SK-MEL-5 (cell line): ENCODE results near the gene VEZT. TPM values are rescaled to one million over a fixed set of nuclear protein-coding genes. Genes with fewer than 3 reads are reported as not detected.
"Not testable (repeated sequence)": the region's sequence is repeated elsewhere in the genome, so short reads cannot be mapped to it uniquely, and the experiment has no call there.

Source experiments
- DNase-seq: peaks from one replicate; pipeline ENCODE4 v3.0.0-alpha.2; 2016; ENCODE audit warnings: low read depth, low spot score
- in situ Hi-C: cut with HindIII; loops from 2 replicates; pipeline ENCODE4 v1.10.0; 2016; ENCODE audit warnings: low sequenced_read_pairs, high pct_unique_total_duplicates, low pct_unique_long_range_greater_than_20kb
- small RNA-seq, 2 experiments: library from RNA; depleted of rRNA; stranded (forward); fragments of <200 nt; gene quantifications; one replicate each; pipeline ENCODE3, GENCODE V24; 2014
- total RNA-seq: library from RNA; depleted of rRNA; stranded (reverse); fragments of >200 nt; shearing (Covaris generic); gene quantifications from 2 replicates; pipeline ENCODE4 v1.2.3, GENCODE V29; 2014; rRNA removed

VEZT gene
- total RNA-seq, 1 experiment from 2014 or later = 43.9 TPM

DNA sequence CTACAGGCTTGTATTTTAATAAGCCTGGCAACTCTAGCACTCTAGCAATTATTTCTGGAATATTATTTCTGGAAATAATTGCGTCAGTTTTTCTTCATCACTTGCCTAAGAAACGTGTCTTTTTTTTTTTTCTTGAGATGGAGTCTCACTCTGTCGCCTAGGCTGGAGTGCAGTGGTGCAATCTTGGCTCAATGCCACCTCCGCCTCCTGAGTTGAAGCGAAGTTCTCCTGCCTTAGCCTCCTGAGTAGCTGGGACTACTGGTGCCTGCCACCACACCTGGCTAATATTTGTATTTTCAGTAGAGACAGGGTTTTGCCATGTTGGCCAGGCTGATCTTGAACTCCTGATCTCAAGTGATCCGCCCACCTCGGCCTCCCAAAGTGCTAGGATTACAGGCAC lies 106.6 kb downstream of the VEZT start:
- DNase-seq, in situ Hi-C loops: not testable (repeated sequence)

DNA sequence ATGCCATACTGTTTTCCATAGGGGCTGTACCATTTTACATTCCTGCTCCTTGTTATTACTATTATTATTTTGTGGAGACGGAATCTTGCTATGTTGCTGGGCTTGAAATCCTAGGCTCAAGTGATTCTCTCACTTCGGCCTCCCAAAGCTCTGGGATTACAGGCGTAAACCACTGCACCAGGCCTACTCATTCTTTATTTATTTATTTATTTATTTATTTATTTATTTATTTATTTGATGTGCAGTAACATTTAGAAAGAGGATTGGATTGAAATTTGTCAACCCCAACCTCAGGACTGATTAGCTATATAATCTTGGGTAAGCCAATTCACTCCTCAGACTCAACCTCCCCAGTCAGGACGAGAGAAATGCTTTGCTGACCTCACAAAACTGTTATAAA lies 107.9 kb downstream of the VEZT start:
- in situ Hi-C loops = no loop called here
- DNase-seq = no peak

DNA sequence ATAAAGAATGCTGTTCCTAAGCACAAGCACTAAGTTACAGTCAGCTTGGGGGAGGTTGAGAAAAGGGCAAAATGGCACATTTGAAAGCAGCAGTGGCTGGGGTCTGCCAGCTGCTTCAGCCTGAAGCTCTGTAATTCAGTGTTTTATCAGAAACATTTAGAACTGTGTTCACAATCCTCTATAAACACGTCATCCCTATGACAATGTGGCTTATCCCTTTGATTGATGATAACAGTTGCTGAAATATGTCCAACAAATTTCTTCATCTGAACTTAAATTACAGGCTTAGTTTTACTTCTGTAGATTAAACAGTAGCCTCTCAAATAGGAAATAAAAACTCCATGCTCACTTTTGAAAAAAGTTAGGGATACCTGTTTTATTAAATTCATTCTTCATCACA lies 108.8 kb downstream of the VEZT start:
- DNase-seq = no peak
- in situ Hi-C loops = no loop called here

DNA sequence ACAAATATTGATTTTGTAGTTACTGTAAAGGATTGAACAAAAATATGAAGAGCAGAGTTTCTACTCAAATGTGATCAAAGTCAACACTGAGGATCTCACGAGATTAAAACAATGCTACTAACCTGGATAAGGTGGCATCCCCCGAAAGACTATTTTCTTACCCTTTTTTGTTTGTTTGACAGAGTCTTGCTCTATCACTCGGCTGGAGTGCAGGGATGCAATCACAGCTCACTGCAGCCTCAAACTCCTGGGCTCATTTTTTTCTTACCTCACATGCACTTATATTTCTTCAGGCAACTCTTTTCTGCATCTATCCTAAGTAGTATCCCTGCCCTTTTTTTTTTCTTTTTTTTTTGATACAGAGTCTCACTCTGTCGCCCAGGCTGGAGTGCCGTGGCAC lies 109.2 kb downstream of the VEZT start:
- in situ Hi-C loops = no loop called here

DNA sequence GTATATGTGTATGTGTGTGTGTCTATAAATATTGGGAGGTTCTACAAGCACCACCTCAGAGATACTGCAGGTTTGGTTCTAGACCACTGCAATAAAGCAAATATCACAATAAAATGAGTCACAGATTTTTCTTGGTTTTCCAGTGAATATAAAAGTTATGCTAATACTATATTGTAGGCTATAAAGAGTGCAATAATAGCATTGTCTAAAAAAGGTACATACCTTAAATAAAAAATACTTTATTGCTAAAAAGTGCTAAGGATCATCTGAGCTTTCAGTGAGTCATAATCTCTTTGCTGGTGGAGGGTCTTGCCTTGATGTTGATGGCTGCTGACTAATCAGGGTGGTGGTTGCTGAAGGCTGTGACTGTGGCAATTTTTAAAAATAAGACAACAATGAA lies 111.1 kb downstream of the VEZT start:
- in situ Hi-C loops = no loop called here

More for the DNA sequence above, 109.2 kb downstream of the VEZT start:
- no peak for DNase-seq

DNA sequence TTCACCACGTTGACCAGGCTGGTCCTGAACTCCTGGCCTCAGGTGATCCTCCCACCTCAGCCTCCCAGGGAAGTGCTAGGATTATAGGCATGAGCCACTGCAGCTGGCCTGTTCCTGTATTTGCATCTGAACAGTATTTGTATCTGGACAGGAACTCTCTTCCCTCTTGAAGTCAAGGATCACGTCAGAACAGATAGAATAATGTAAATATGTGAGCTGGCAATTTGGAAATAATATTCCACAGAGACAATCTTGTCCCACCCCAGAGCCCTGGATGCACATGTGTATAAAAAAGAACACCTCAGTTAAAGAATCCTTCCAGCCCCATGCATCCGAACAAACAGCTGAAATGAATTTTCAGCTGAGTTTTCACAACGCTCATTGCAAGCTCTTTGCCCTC lies 118.3 kb downstream of the VEZT start:
- DNase-seq = no peak
- in situ Hi-C loops = no loop called here

More for the DNA sequence above, 111.1 kb downstream of the VEZT start:
- DNase-seq = no peak

DNA sequence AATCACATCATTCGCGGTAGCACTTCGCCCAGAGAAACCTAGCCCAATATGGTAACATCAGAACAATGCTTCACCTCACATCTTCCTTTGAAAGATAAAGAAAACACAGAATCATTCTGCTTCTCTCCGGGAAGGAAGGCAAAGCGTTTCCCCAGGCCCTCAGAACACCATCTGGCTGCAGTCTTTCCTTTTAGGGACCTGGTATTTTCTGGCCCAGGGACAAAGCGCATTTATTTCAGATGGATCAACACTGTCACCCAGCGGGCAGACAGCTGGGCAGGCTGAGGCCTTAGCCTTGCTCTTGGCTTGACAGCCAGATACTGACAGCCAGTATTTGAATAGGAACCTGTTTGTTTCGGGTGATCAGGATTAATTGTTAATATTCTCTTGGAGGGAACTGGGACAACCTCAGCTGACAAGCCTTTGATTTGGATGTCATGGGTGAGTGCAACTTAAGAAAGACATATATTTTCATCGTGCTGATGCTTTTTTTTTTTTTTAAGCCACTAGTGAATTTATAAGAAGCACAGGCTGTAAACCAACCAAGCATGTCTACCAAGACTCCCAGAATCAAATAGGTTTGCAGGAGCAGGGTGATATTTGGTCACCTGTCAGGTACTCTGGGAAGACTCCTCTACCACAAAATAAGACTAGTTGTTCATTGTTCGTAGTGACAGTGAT lies 118.9 kb downstream of the VEZT start:
- DNase-seq = peak; percentile 81
- in situ Hi-C loops = no loop called here

DNA sequence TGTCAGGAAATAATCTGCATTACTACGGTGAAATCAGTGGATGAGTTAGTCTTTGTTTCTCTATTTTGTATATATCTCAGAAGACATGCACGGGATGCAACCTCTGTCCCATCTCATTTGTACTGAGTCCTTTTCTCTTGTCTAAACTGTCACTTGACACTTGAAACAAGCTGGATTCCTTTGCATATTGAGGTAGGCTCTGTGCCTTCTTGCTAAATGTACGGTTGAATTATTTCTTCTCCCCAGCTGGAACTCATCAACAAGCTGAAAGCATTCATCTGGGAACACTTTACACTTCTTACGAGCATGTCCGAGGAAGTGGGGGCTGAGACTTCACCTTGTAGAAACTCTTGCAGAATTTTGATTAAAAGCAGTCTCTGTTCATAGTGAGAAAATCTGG lies 119.5 kb downstream of the VEZT start:
- DNase-seq = no peak
- in situ Hi-C loops = no loop called here

DNA sequence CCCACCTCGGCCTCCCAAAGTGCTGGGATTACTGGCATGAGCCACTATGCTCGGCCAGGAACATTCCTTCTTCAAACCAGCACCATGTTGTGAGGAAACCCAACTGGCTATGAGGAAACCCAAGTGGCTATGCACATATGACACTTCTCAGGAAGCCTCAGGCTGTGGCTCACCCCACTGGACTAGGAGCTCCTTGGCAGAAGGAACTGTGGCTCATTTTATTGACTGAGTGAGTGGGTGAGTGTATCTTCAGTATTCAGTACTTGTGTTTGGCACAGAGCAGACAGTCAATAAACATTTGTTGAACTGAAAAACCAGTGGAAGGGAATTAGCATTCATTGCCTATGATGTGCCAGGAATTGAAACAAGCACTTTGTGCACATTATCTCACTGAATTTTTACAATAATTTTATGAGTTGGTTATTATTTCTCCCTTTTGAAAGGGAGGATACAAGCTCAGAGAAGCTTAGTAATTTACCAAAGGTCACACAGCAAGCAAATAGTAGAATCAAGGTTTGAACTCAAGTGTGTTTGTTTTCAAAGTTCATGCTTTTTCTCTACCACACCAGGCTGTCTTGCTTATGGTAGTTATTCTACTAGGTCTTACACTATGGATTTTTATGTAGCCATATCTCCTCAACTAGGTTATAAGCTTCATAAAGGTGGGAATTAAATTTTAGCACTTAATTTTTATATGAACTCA lies 121.6 kb downstream of the VEZT start:
- no peak for DNase-seq
- in situ Hi-C loops = no loop called here

DNA sequence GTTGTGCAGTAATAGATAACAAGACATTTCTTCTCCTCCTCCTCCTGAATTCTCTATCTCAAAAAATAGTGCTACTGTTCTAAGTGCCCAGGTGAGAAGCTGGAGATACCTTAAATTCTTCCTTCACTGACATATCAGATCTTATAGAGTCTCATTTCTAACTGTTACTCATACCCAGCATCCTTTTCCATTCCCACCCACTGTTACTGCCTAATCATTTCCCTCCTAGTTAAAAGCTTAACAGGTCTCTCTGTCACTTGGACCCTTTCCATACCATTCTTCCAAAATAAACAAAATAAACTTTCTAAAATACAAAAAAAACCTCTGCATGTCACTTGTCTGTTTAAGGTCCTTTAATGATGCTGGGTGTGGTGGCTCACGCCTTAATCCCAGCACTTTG lies 124.4 kb downstream of the VEZT start:
- DNase-seq = no peak
- in situ Hi-C loops = no loop called here

DNA sequence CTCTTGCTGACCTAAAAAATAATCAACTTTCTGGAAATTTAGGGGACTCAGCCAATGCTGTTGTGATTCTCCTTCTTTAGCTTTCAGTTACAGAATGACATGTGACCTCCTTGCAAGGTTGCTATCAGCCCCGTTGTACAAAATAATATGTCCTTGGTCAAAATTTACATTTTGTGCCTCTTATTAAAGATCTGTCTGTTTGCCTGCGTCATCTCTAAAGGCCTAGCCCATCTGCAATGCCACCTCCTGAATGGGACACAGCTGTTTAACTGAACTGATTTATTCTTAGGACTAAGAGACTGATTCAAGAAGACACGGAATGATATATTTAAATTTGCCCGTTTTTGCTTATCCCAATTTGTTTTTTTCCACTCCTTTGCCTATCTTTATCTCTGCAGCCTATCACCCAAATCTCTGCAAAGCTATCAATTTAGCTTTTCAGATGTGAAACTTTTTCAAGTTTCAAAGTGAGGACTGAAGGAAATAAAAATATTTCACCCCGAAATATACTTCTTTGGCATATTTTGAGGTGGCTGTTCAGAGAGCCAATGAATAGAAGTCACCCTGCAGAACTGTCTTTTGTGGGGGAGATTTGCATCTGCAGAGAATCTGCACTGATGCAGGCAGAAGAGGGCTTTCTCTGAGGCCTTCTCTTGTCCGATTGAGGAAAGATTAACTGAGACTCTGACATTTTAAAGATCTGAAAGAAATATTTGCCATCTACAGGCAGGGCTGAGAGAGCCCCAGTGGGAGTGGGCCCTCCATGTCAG lies 126.0 kb downstream of the VEZT start:
- in situ Hi-C loops = no loop called here
- DNase-seq = no peak

DNA sequence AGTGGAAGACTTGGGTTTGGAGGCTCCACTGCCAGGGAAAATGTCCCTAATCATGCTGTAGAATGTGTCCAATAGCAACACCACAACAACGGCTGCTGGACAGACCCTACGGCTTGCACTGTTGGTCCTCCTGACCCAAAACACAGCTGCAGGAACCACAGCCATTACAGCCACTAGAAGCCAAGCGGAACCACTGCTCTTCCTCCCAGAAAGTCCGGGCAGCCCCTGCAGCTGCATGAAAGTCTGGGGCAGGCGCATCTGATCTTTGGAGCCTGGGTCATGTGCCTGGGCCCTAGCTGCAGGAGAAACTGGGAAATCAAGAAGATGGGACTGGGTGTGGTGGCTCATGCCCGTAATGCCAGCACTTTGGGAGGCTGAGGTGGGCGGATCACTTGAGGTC lies 131.7 kb downstream of the VEZT start:
- in situ Hi-C loops = no loop called here
- DNase-seq = no peak

DNA sequence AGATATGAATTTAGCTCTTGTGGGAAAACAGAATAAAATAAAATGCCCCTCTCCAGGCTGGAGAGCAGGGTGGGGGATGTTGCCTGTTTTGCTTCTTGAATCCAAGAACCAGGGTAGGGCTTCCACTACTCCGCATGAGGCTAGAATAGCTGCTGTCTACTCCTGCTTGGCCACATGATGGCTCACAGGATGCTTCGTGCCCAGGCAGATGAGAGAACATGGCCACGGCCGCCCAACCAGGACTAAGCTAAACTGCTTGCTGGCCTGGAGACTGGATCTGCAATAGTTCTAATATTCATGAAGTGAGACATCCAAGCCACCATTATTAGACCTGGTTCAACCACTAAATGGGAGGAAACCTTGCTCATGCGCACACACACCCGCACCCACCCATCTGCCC lies 134.1 kb downstream of the VEZT start:
- in situ Hi-C loops = no loop called here
- peak; percentile 50 for DNase-seq

Small RNA genes within 50 kb of the gene (small RNA-seq; reads per million reads assigned to genes)
- gene MIR331 = 0 to 1.2 reads per million in 2 experiments
- gene MIR3685 = 0 reads per million in 2 experiments
- 0 reads per million in 2 experiments for gene RF00019
- gene RNU6-808P = 0 reads per million in 2 experiments

Other genes starting within 250 kb of the VEZT start
- gene NDUFA12, start 214.1 kb upstream of the VEZT start, total RNA-seq = 129 and 149 TPM in 2 replicates
- 42.4 and 43.3 TPM in 2 replicates for gene NR2C1, start 144.2 kb upstream of the VEZT start, total RNA-seq
- gene FGD6, start 340 bp upstream of the VEZT start, total RNA-seq = 1.1 and 1.2 TPM in 2 replicates